NT2/D1 (cell line): Measurements from ENCODE around the gene TMEM91.

ENCODE experiments used
- SUZ12 ChIP-seq: IDR thresholded peaks from 2 replicates; pipeline ENCODE4 v1.6.1; 2011; ENCODE audit not compliant: insufficient read length, insufficient read depth; ENCODE audit errors: extremely low read depth
- YY1 ChIP-seq: IDR thresholded peaks from 2 replicates; pipeline ENCODE4 v1.6.1; 2011; ENCODE audit not compliant: insufficient read length, insufficient read depth
- ZNF274 ChIP-seq: IDR thresholded peaks from 2 replicates; pipeline ENCODE4 v1.6.1; 2011; ENCODE audit warnings: mild to moderate bottlenecking, low read depth, low read length

- TF ChIP-seq YY1: no peak
- TF ChIP-seq SUZ12: no peak
- no peak for TF ChIP-seq ZNF274
Measured at GRCh38 chr19:41433171-41433570, 56.8 kb downstream of the TMEM91 start.
